ENCODE measurements around the gene MPP4.

Gene MPP4

GRCh38 chr2:201622306-201622970 is 76.0 kb downstream of the MPP4 start:
- no peak for DNase-seq

DNA sequence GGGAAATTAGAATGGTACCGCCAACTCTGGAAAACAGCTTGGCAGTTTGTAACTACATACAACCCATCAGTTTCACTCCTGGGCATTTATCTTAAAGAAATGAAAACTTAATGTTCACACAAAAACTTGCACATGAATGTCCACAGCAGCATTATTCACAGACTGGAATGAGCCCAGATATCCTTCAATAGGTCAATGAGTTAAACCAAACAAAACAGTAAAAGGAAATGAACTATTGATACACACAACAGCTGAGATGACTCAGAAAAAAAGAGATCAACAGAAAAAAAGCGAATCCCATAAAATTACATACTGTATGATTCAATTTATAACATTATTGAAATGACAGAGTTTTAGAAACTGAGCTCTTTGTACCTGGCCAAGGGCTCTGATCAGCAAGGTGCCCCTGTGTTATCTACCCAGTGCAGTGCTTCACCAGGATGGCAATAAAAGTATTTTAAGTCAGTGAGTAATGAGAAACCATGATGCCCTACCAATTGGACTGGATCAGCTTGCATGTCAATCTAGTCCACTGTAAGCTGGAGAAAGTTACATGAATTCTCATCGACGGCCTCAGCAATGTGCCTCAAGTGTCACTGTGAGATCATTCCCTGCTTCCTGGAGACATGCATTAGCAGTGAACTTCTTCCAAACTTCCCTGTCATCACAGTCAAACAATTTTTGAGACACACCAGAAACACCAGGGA is 77.0 kb downstream of the MPP4 start:
- no peak for DNase-seq

- DNase-seq = peak; percentile 59
Observed at GRCh38 chr2:201618744-201619662, 79.4 kb downstream of the MPP4 start.

GRCh38 chr2:201608021-201608420 is 90.4 kb downstream of the MPP4 start:
- no peak for DNase-seq

GRCh38 chr2:201607568-201607967 is 90.9 kb downstream of the MPP4 start:
- DNase-seq = no peak

GRCh38 chr2:201600906-201601305 is 97.5 kb downstream of the MPP4 start:
- DNase-seq = no peak

DNA sequence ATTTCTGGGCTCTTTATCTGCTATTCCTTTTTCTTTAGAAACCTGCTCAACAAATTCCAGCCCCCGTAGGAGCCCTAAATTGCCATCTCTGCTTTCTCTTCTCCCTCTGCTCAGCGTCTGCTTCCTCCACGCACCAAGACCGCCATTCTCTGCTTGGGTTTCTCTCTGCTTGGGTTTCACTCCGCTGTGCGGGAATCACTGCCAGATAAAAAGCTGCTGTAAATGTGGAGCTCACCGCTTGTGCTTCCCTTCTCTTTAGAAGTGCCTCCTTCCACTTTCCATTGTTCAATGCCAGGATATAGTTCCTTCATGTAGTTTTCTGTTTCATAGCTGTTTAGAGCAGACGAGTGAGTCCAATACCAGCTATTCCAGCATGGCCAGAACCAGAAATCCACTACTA is 101.0 kb downstream of the MPP4 start:
- no peak for DNase-seq
